ENCODE results near the gene SFI1. TPM values are rescaled to one million over a fixed set of nuclear protein-coding genes. Genes with fewer than 3 reads are reported as not detected.

SFI1 gene
- total RNA-seq, 1 experiment from 2014 or later, result 61.6 TPM

DNA sequence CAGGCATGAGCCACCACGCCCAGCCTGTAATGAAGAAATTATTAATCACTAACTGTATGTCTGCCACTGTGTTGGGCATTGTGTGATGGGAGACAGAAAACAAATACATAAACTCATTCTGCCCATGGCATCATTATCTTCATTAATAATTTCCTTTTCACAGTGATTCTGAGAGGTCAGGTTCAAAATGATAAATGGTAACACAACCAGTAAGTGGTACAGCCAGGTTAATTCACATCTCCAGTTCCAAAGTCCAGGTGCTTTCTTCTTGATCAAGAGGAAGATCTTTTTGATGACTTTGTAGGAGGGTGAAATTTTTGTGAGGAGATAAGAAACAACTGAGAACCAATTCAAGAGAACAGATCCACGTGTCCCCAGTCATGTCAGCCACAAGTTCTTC lies 98.9 kb downstream of the SFI1 start:
- intact Hi-C loops (cut with micrococcal nuclease; ENCODE audit: unreplicated experiment), result no loop called here
- ChIA-PET CTCF (no interaction called here), POLR2A (ENCODE audit: low non-redundant PET) (no interaction called here)
- no peak for DNase-seq (ENCODE audit: low spot score)
- no peaks in the 10 kb centered on the region for H3K9me3 ChIP-seq (ENCODE audit: low read depth, low read length, poor library complexity, severe bottlenecking)
- no peak overlapping the region for H3K27ac ChIP-seq (ENCODE audit: low read depth, low read length, poor library complexity, severe bottlenecking)
- TF ChIP-seq CTCF (conservative IDR thresholded peaks at IDR 0.05; ENCODE audit: low read depth, low read length) (no peak), EZH2 (IDR thresholded peaks at IDR 0.05; ENCODE audit: borderline replicate concordance, low read depth, low read length, poor library complexity, severe bottlenecking) (no peak)
- H3K27me3 ChIP-seq (replicated peaks; ENCODE audit: insufficient read depth, low read depth, low read length, poor library complexity), result no peaks in the 10 kb centered on the region
- no peak overlapping the region for H3K4me3 ChIP-seq (ENCODE audit: low read depth, low read length, poor library complexity, severe bottlenecking)
- H3K36me3 ChIP-seq (ENCODE audit: insufficient read depth, low read length, poor library complexity, severe bottlenecking), result no peaks in the 10 kb centered on the region
- no peaks in the 10 kb centered on the region for H3K4me1 ChIP-seq (ENCODE audit: insufficient read depth, low read length, poor library complexity, severe bottlenecking)
- BruUV-seq (replicated peaks), result no TSS peak

- Histone ChIP-seq H3K36me3 (ENCODE audit: insufficient read depth, low read length, poor library complexity, severe bottlenecking) (no peaks in the 10 kb centered on the region), H3K4me3 (ENCODE audit: low read depth, low read length, poor library complexity, severe bottlenecking) (no peak overlapping the region), H3K27me3 (replicated peaks; ENCODE audit: insufficient read depth, low read depth, low read length, poor library complexity) (no peaks in the 10 kb centered on the region), H3K27ac (ENCODE audit: low read depth, low read length, poor library complexity, severe bottlenecking) (no peak overlapping the region), H3K4me1 (ENCODE audit: insufficient read depth, low read length, poor library complexity, severe bottlenecking) (no peaks in the 10 kb centered on the region), H3K9me3 (ENCODE audit: low read depth, low read length, poor library complexity, severe bottlenecking) (no peaks in the 10 kb centered on the region)
- intact Hi-C loops (cut with micrococcal nuclease; ENCODE audit: unreplicated experiment), result no loop called here
- BruUV-seq (replicated peaks), result no TSS peak
- no peak for DNase-seq (ENCODE audit: low spot score)
- ChIA-PET POLR2A (ENCODE audit: low non-redundant PET) (no interaction called here), CTCF (no interaction called here)
- TF ChIP-seq CTCF (conservative IDR thresholded peaks at IDR 0.05; ENCODE audit: low read depth, low read length), result no peak
- no peak for TF ChIP-seq EZH2 (IDR thresholded peaks at IDR 0.05; ENCODE audit: borderline replicate concordance, low read depth, low read length, poor library complexity, severe bottlenecking)
Observed at GRCh38 chr22:31602259-31602952, 106.1 kb downstream of the SFI1 start.

DNA sequence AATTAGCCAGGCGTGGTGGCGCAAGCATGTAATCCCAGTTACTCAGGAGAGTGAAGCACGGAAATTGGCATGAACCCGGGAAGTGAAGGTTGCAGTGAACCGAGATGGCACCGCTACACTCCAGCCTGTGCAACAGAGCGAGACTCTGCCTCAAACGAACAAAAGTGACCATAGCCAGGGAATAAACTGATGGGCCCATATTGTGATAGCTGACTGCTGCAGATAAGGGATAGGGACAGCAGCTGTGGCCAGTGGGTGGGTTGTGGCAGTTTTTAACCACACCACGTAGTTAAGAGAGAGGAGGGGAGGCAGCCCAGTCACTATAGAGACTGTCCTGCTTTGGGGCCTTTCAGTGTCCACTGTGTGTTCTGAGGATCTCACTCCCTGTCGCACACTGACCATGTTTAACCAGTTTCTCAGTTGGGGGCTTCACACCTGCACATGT lies 106.8 kb downstream of the SFI1 start:
- TF ChIP-seq CTCF (conservative IDR thresholded peaks at IDR 0.05; ENCODE audit: low read depth, low read length), result no peak
- no peak for TF ChIP-seq EZH2 (IDR thresholded peaks at IDR 0.05; ENCODE audit: borderline replicate concordance, low read depth, low read length, poor library complexity, severe bottlenecking)
- Histone ChIP-seq H3K9me3 (ENCODE audit: low read depth, low read length, poor library complexity, severe bottlenecking) (no peaks in the 10 kb centered on the region), H3K4me1 (ENCODE audit: insufficient read depth, low read length, poor library complexity, severe bottlenecking) (no peaks in the 10 kb centered on the region), H3K27ac (ENCODE audit: low read depth, low read length, poor library complexity, severe bottlenecking) (no peak overlapping the region), H3K27me3 (replicated peaks; ENCODE audit: insufficient read depth, low read depth, low read length, poor library complexity) (no peaks in the 10 kb centered on the region), H3K36me3 (ENCODE audit: insufficient read depth, low read length, poor library complexity, severe bottlenecking) (no peaks in the 10 kb centered on the region), H3K4me3 (ENCODE audit: low read depth, low read length, poor library complexity, severe bottlenecking) (no peak overlapping the region)
- CTCF ChIA-PET, result no interaction called here
- POLR2A ChIA-PET (ENCODE audit: low non-redundant PET), result interaction anchor here (0.5 kb wide), 1 partner anchor 26 kb away, joined by 3 read pairs; no protein-coding TSS in a partner anchor
- intact Hi-C loops (cut with micrococcal nuclease; ENCODE audit: unreplicated experiment), result no loop called here
- DNase-seq (ENCODE audit: low spot score), result no peak
- no TSS peak for BruUV-seq (replicated peaks)
